ENCODE data around the gene PCNX2. TPM values are rescaled to one million over a fixed set of nuclear protein-coding genes. Genes with fewer than 3 reads are reported as not detected.

PCNX2 gene
- total and polyA plus RNA-seq, 11 donors = 0.27 to 5.3 (median 1.9) TPM

- TF ChIP-seq POLR2A (IDR thresholded peaks at IDR 0.05) = no peak
- TF ChIP-seq CTCF (IDR thresholded peaks at IDR 0.05) = no peak
- Histone ChIP-seq H3K9me3 (no peaks in the 10 kb centered on the region), H3K4me3 (no peak overlapping the region), H3K27me3 (peaks cover 0 to 11% (median 0%) of the 10 kb centered on the region in 9 donors), H3K36me3 (no peaks in the 10 kb centered on the region), H3K4me1 (no peaks in the 10 kb centered on the region), H3K27ac (no peak overlapping the region)
- WGBS, 4 donors = 62 to 76% (median 69%) methylated on average over 4 of the region's 4 CpGs
- DNase-seq (no peak), ATAC-seq (no peak)
- intact Hi-C loops (cut with DNase I) = no loop called here
Measured at GRCh38 chr1:233313434-233314155, 18.1 kb upstream of the PCNX2 start.

GRCh38 chr1:233304489-233305102 is 9.1 kb upstream of the PCNX2 start:
- H3K4me3 ChIP-seq = no peak overlapping the region
- ATAC-seq = no peak
- 0 to 4% (median 2%) methylated on average over 1 of the region's 1 CpG for WGBS, 4 donors

GRCh38 chr1:233300326-233300725 is 4.8 kb upstream of the PCNX2 start:
- WGBS, 4 donors = 58 to 72% (median 66%) methylated on average over 2 of the region's 2 CpGs
- H3K36me3 ChIP-seq = no peaks in the 10 kb centered on the region
- peaks cover 0 to 34% (median 6%) of the 10 kb centered on the region in 9 donors for H3K27me3 ChIP-seq
- ATAC-seq (no peak), DNase-seq (no peak)
- H3K9me3 ChIP-seq = peaks cover 0 to 11% (median 0%) of the 10 kb centered on the region in 12 donors
- TF ChIP-seq CTCF (IDR thresholded peaks at IDR 0.05) (no peak), POLR2A (IDR thresholded peaks at IDR 0.05) (no peak)
- H3K4me1 ChIP-seq = peaks cover 0 to 6% (median under 1%) of the 10 kb centered on the region in 12 donors
- no peak overlapping the region for H3K4me3 ChIP-seq
- intact Hi-C loops (cut with DNase I) = loop anchor here in 6 of 10 donors (5.0 to 10.0 kb wide), 3 partner anchors 494 to 767 kb away; no protein-coding TSS in a partner anchor
- no peak overlapping the region for H3K27ac ChIP-seq

More at GRCh38 chr1:233304489-233305102, 9.1 kb upstream of the PCNX2 start:
- Histone ChIP-seq H3K27ac (no peak overlapping the region), H3K36me3 (no peaks in the 10 kb centered on the region), H3K27me3 (peaks cover 0 to 9% (median 0%) of the 10 kb centered on the region in 9 donors), H3K9me3 (peaks cover 0 to 15% (median 0%) of the 10 kb centered on the region in 12 donors), H3K4me1 (no peaks in the 10 kb centered on the region)
- intact Hi-C loops (cut with DNase I) = loop anchor here in 6 of 10 donors (5.0 to 10.0 kb wide), 3 partner anchors 490 to 763 kb away; no protein-coding TSS in a partner anchor
- no peak for DNase-seq
- TF ChIP-seq POLR2A (IDR thresholded peaks at IDR 0.05) = no peak
- TF ChIP-seq CTCF (IDR thresholded peaks at IDR 0.05) = peak; percentile 46 to 83 (median 70)

GRCh38 chr1:233299450-233299849 is 3.9 kb upstream of the PCNX2 start:
- H3K9me3 ChIP-seq = peaks cover 0 to 11% (median 0%) of the 10 kb centered on the region in 12 donors
- H3K27me3 ChIP-seq = peaks cover 0 to 36% (median 9%) of the 10 kb centered on the region in 9 donors
- no peak overlapping the region for H3K4me3 ChIP-seq
- H3K36me3 ChIP-seq = no peaks in the 10 kb centered on the region
- peaks cover 0 to 10% (median 7%) of the 10 kb centered on the region in 12 donors for H3K4me1 ChIP-seq
- intact Hi-C loops (cut with DNase I) = no loop called here
- DNase-seq = no peak
- WGBS, 4 donors = 76 to 86% (median 80%) methylated on average over 5 of the region's 5 CpGs
- H3K27ac ChIP-seq = no peak overlapping the region
- ATAC-seq = no peak
- TF ChIP-seq POLR2A (IDR thresholded peaks at IDR 0.05) = no peak

All from heart left ventricle (tissue), 16 donors.